CD4-positive, alpha-beta T cell treated with Interferon alpha-2 for 1 hour (primary cell): ENCODE measurements around the gene WDR26.
"Not testable (repeated sequence)": the region's sequence is repeated elsewhere in the genome, so short reads cannot be mapped to it uniquely, and the experiment has no call there.

Experiments
- DNase-seq, 2 donors: peaks; one replicate each; pipeline ENCODE4 v3.0.0-alpha.2; 2020 to 2022

Gene WDR26

GRCh38 chr1:224392411-224393249, 42.0 kb downstream of the WDR26 start:
- DNase-seq = no peak

GRCh38 chr1:224390517-224390916, 44.1 kb downstream of the WDR26 start:
- DNase-seq = no peak

DNA sequence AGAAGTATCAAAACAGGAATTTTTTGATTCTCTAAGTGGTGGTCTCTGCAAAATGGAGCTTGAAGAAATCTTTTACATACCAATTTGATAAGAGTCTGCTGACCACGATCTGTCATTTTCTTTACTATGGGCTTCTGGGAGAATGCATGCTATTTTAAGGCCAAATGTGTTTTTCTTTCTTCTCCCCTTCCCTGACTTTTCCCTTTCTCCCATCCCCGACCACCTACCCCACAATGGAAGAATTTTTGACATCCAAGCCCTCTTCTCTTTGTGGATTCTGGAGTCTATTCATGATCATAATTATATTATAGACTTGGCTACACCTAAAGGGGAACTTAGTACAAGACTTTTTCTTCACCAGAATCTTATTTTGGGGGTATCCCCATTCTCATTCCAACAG, 46.7 kb downstream of the WDR26 start:
- no peak for DNase-seq

DNA sequence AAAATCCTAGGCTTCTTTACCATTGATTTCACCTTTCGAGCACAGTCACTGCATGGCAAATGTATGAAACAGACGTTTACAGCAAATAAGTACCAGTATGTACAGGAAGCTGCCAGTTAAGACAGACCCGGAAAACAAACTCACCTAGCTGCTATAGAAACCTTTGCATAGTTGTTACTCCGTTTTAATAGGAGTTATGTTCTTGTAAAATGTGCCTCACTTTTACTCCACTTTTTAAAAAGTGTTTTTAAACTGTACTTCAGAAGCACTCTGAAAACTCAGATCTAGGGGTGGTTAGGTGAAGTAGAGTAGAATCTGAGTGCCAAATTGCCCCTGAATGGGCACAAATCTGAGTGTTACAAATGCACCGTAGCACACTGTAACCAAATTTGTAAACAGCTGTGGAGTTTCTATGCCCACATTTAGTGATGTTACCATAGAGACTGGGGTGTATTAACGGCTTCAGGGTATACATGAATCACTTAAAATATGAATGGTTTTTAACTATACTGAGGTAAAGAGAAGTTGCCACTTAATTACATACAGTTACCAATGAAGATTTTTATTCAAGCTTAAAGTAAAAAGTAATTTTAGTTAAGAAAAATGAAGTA, 47.2 kb downstream of the WDR26 start:
- DNase-seq = peak in 1 of 2 donors; percentile 44

- no peak for DNase-seq
Measured at GRCh38 chr1:224383218-224383617, 51.4 kb downstream of the WDR26 start.

- no peak for DNase-seq
Measured at GRCh38 chr1:224381880-224382548, 52.6 kb downstream of the WDR26 start.

DNA sequence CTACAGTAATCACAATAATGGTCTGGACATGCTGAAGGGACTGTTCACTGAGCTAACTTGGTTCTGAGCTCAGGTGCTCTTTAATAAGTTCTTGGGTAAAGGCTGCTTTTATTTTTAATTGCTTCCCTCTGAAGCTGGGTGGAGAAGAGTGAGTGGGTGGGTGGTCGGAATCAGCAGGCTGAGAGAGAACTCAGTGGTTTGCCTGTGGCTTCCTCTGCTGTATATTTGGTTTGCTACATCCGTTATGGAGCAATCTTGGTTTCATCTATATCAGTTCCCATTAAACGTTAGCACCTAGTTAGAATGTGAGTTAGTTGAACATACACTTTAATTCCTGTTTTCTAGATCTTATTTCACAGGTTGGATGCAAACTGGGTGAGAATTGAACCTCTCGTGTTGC, 54.6 kb downstream of the WDR26 start:
- DNase-seq = peak; percentile 32 to 66

- no peak for DNase-seq
Measured at GRCh38 chr1:224378855-224379631, 55.6 kb downstream of the WDR26 start.

- DNase-seq = peak in 1 of 2 donors; percentile 35
Measured at GRCh38 chr1:224377676-224378006, 57.0 kb downstream of the WDR26 start.

DNA sequence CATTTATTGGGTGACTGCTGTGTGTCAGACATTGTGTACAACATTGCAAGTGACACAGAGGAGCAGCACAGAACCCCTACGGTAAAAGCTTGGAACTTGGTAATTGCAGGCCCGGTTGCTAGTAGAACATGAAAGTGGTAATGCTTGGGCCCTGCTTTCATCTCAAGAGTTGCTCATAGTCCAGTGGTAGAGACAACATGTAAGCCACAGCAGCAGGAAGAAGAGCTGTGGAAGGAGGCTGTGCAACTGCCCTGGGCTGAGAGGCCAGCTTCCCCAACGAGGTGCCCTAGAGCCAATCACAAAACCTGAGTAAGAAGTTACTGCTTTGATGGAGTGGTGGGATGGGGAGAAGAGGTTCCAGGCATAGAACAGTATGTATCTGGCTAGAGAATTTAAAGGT, 59.5 kb downstream of the WDR26 start:
- no peak for DNase-seq

- no peak for DNase-seq
Measured at GRCh38 chr1:224373008-224373590, 61.5 kb downstream of the WDR26 start.

- DNase-seq = no peak
Measured at GRCh38 chr1:224368409-224368808, 66.2 kb downstream of the WDR26 start.

- no peak for DNase-seq
Measured at GRCh38 chr1:224359207-224359606, 75.4 kb downstream of the WDR26 start.

- no peak for DNase-seq
Measured at GRCh38 chr1:224358237-224358636, 76.4 kb downstream of the WDR26 start.

- DNase-seq = peak; percentile 24 to 45
Measured at GRCh38 chr1:224357626-224358124, 76.9 kb downstream of the WDR26 start.

- peak; percentile 93 to 96 for DNase-seq
Measured at GRCh38 chr1:224356685-224357625, 77.6 kb downstream of the WDR26 start, which contains the start of gene CNIH4. CNIH4 (plus strand) TSS chr1:224356879; CDS start chr1:224356925, 46 bp downstream.

- no peak for DNase-seq
Measured at GRCh38 chr1:224353975-224354925, 80.3 kb downstream of the WDR26 start.

DNA sequence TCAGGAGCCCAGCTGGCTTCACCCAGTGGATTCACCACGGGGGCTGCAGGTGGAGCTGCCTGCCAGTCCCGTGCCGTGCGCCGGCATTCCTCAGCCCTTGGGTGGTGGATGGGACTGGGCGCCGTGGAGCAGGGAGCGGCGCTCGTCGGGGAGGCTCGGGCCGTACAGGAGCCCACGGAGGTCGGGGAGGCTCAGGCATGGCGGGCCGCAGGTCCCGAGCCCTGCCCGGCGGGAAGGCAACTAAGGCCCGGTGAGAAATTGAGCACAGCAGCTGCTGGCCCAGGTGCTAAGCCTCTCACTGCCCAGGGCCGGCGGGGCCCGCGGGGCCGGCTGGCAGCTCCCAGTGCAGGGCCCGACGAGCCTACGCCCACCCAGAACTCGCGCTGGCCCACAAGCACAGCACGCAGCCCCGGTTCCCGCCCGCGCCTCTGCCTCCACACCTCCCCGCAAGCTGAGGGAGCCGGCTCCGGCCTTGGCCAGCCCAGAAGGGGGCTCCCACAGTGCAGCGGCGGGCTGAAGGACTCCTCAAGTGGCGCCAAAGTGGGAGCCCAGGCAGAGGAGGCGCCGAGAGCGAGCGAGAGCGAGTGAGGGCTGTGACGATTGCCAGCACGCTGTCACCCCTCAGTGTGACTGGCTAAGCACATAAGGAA, 82.0 kb downstream of the WDR26 start:
- DNase-seq = not testable (repeated sequence)

DNA sequence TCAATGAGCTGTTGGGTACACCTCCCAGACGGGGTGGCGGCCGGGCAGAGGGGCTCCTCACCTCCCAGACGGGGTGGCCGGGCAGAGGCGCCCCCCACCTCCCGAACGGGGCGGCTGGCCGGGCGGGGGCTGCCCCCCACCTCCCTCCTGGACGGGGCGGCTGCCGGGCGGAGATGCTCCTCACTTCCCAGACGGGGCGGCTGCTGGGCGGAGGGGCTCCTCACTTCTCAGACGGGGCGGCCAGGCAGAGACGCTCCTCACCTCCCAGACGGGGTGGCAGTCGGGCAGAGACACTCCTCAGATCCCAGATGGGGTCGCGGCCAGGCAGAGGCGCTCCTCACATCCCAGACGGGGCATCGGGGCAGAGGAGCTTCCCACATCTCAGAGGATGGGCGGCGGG, 84.9 kb downstream of the WDR26 start:
- not testable (repeated sequence) for DNase-seq
